BJ (cell line): ENCODE data around the gene PRDM12. TPM values are rescaled to one million over a fixed set of nuclear protein-coding genes. Genes with fewer than 3 reads are reported as not detected.

ENCODE experiments used
- CTCF ChIA-PET: fragments of 350-600 bp; formaldehyde crosslinking; extraction: SDS; loops from one replicate; lab custom pipeline; 2021; ENCODE audit warnings: antibody characterized with exemption, inconsistent platforms; lab: Yijun Ruan, JAX
- POLR2A ChIA-PET: fragments of 300-600 bp; sonication (Branson Sonifier 250); formaldehyde crosslinking; extraction: SDS; loops from one replicate; lab custom pipeline; 2021; ENCODE audit warnings: antibody characterized with exemption; lab: Charles Lee
- DNase-seq: peaks from one replicate; pipeline ENCODE4 v3.0.0-alpha.2; 2011; ENCODE audit warnings: low read depth
- H3K27me3 ChIP-seq: 2 replicates; pipeline ENCODE4 v1.6.0; 2011; ENCODE audit warnings: low read length; ENCODE audit not compliant: control insufficient read depth, insufficient read depth
- H3K36me3 ChIP-seq: 2 replicates; pipeline ENCODE4 v1.5.1; 2011; ENCODE audit warnings: low read length; ENCODE audit not compliant: control insufficient read depth, insufficient read depth
- H3K4me3 ChIP-seq: 2 replicates; pipeline ENCODE4 v1.5.1; 2011; ENCODE audit warnings: low read depth, mild to moderate bottlenecking, control low read depth, low read length
- polyA plus RNA-seq: library from polyadenylated mRNA; depleted of rRNA; stranded (reverse); fragments of >200 nt; gene quantifications from 2 replicates; pipeline ENCODE4 v1.2.3, GENCODE V29; 2011
- TF ChIP-seq, protein P1 (sequence below): IDR thresholded peaks from 2 replicates; pipeline ENCODE4 v1.5.1; 2011; ENCODE audit warnings: low read depth, mild to moderate bottlenecking, control low read depth, inconsistent platforms, low read length, moderate library complexity; ENCODE audit not compliant: insufficient read depth

PRDM12 gene
- polyA plus RNA-seq, 1 experiment: not detected

DNA sequence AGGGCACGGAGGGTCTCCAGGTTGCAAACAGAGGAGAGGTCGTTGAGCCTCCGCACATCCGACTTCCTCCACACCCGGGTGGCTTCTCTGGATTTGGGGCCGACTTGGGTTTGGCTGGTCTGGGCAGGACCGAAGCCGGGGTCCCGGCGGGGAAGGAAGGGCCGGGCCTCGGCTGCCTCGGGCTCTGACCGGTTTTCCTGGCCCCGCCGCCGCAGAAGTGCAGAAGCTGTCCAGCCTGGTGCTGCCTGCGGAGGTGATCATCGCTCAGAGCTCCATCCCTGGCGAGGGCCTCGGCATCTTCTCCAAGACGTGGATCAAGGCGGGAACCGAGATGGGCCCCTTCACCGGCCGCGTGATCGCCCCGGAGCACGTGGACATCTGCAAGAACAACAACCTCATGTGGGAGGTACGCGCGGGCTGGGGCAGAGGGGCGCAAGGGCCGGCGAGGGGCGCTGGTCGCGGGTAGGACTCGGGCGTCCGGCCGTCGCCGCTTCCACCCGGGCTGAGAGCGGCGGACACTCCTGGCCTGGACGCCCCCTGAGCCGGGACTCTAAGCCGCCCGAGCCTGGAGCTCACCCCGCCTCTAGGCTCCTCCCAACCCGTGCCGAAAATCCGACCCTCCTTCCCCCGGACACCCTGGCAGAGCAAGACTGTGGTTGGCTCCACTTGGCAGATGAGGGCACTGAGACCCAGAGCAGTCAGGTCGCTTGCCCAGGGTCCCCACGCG, 2.2 kb downstream of the PRDM12 start:
- DNase-seq: no peak
- CTCF ChIA-PET: no interaction called here

GRCh38 chr9:130667120-130667435, 2.7 kb downstream of the PRDM12 start:
- H3K36me3 ChIP-seq: no peaks in the 10 kb centered on the region
- TF ChIP-seq, protein P1, sequence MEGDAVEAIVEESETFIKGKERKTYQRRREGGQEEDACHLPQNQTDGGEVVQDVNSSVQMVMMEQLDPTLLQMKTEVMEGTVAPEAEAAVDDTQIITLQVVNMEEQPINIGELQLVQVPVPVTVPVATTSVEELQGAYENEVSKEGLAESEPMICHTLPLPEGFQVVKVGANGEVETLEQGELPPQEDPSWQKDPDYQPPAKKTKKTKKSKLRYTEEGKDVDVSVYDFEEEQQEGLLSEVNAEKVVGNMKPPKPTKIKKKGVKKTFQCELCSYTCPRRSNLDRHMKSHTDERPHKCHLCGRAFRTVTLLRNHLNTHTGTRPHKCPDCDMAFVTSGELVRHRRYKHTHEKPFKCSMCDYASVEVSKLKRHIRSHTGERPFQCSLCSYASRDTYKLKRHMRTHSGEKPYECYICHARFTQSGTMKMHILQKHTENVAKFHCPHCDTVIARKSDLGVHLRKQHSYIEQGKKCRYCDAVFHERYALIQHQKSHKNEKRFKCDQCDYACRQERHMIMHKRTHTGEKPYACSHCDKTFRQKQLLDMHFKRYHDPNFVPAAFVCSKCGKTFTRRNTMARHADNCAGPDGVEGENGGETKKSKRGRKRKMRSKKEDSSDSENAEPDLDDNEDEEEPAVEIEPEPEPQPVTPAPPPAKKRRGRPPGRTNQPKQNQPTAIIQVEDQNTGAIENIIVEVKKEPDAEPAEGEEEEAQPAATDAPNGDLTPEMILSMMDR: no peak
- ChIA-PET POLR2A (no interaction called here), CTCF (no interaction called here)
- no peak for DNase-seq
- peaks cover 55% of the 10 kb centered on the region for H3K27me3 ChIP-seq
- H3K4me3 ChIP-seq: no peak overlapping the region

More for the DNA sequence above, 2.2 kb downstream of the PRDM12 start:
- Histone ChIP-seq H3K27me3 (peaks cover 61% of the 10 kb centered on the region), H3K4me3 (no peak overlapping the region), H3K36me3 (no peaks in the 10 kb centered on the region)
- TF ChIP-seq, protein P1: no peak
- POLR2A ChIA-PET: no interaction called here

- Histone ChIP-seq H3K36me3 (no peaks in the 10 kb centered on the region), H3K4me3 (no peak overlapping the region), H3K27me3 (peaks cover 45% of the 10 kb centered on the region)
- TF ChIP-seq, protein P1: no peak
- CTCF ChIA-PET: interaction anchor here (1.5 kb wide), 2 partner anchors 14 to 41 kb away, joined by 4 to 6 read pairs; no protein-coding TSS in a partner anchor
- no peak for DNase-seq
- POLR2A ChIA-PET: no interaction called here
These were observed 3.8 kb downstream of the PRDM12 start for GRCh38 chr9:130668196-130668595.

DNA sequence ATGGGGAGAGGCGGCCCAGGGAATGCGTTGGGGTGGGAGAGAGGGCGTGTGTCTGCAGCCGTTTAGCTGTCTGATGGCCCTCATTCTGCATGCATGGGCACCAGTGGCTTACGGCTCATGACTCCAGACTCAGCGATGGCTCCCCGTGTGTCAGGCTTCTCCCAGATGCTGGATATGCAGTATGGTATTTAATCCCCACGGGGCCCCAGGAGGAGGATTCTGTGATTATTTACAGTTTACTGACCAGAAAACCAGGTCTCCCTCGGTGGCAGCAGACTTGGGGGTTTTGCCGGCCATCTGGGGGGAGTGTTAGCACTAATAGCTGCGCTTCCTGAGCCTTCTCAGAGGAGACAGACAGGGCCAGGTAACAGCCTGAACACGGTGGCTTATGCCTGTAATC, 4.3 kb downstream of the PRDM12 start:
- TF ChIP-seq, protein P1: no peak
- Histone ChIP-seq H3K4me3 (no peak overlapping the region), H3K27me3 (peaks cover 41% of the 10 kb centered on the region), H3K36me3 (no peaks in the 10 kb centered on the region)
- POLR2A ChIA-PET: no interaction called here
- CTCF ChIA-PET: interaction anchor here (1.5 kb wide), 2 partner anchors 14 to 42 kb away, joined by 4 to 6 read pairs; no protein-coding TSS in a partner anchor
- no peak for DNase-seq

- TF ChIP-seq, protein P1: no peak
- Histone ChIP-seq H3K36me3 (no peaks in the 10 kb centered on the region), H3K27me3 (peaks cover 29% of the 10 kb centered on the region), H3K4me3 (no peak overlapping the region)
- CTCF ChIA-PET: interaction anchor here (0.6 kb wide), 2 partner anchors 16 to 113 kb away, joined by 3 to 4 read pairs; no protein-coding TSS in a partner anchor
- POLR2A ChIA-PET: no interaction called here
- DNase-seq: no peak
These were observed 5.6 kb downstream of the PRDM12 start for GRCh38 chr9:130669965-130670364.
